ENCODE results near the gene KCTD18. TPM values are rescaled to one million over a fixed set of nuclear protein-coding genes. Genes with fewer than 3 reads are reported as not detected.

The KCTD18 gene
- total and polyA plus RNA-seq, 4 donors, result 4.4 to 7.9 (median 6.5) TPM

DNA sequence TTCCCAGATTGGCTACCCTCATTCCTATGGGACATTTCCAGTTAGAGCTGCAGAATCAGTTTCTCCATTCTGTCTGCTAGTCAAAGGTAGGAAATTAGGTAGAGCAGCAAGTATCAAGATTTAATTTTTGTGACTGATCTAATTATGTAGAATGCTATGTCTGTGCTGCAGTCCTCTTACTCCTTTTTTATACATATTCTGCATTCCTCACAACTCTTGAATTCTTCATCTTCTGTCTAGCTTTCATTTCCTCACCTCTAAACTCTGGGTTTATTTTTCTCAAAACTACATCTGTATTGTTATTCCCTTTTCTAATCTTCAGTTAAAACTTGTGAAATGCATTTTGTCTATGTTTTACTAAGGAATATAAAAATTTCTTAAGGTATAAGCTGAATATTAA lies 24.7 kb upstream of the KCTD18 start:
- DNase-seq (ENCODE audit: low spot score), result no peak
- H3K4me1 ChIP-seq (ENCODE audit: control insufficient read depth in 4 of 4, insufficient read depth in 4 of 4, low read length in 3 of 4), result no peaks in the 10 kb centered on the region

GRCh38 chr2:200533754-200534153 lies 23.9 kb upstream of the KCTD18 start:
- H3K4me3 ChIP-seq (ENCODE audit: low read depth in 1 of 3, low read length in 3 of 3), result no peak overlapping the region
- no peaks in the 10 kb centered on the region for H3K4me1 ChIP-seq (ENCODE audit: control insufficient read depth in 4 of 4, insufficient read depth in 4 of 4, low read length in 3 of 4)
- TF ChIP-seq EGR1 (IDR thresholded peaks at IDR 0.05; ENCODE audit: low read depth in 2 of 2), result no peak
- TF ChIP-seq, protein P1, sequence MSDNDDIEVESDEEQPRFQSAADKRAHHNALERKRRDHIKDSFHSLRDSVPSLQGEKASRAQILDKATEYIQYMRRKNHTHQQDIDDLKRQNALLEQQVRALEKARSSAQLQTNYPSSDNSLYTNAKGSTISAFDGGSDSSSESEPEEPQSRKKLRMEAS (IDR thresholded peaks at IDR 0.05), result no peak
- TF ChIP-seq RAD21 (IDR thresholded peaks at IDR 0.05), result no peak
- TF ChIP-seq HNF4A (conservative IDR thresholded peaks at IDR 0.05), result no peak
- no peak for TF ChIP-seq FOXA2 (IDR thresholded peaks at IDR 0.05)
- H3K27me3 ChIP-seq (ENCODE audit: control insufficient read depth in 4 of 4, insufficient read depth in 4 of 4, low read length in 3 of 4), result no peaks in the 10 kb centered on the region
- H3K27ac ChIP-seq (ENCODE audit: low read depth in 1 of 2, low read length in 2 of 2), result no peak overlapping the region
- peaks cover 0 to 2% (median 0%) of the 10 kb centered on the region in 4 donors for H3K36me3 ChIP-seq (ENCODE audit: control insufficient read depth in 4 of 4, insufficient read depth in 3 of 4, low read depth in 1 of 4, low read length in 3 of 4)
- no peaks in the 10 kb centered on the region for H3K9me3 ChIP-seq (ENCODE audit: control insufficient read depth in 4 of 4, low read length in 3 of 4)
- no peak overlapping the region for H3K9ac ChIP-seq (ENCODE audit: low read depth in 1 of 2, low read length in 2 of 2)
- WGBS, result 87% methylated on average over 2 of the region's 2 CpGs
- no peak for DNase-seq (ENCODE audit: low spot score)

More for the DNA sequence above, 24.7 kb upstream of the KCTD18 start:
- Histone ChIP-seq H3K4me3 (ENCODE audit: low read depth in 1 of 3, low read length in 3 of 3) (no peak overlapping the region), H3K27ac (ENCODE audit: low read depth in 1 of 2, low read length in 2 of 2) (no peak overlapping the region), H3K36me3 (ENCODE audit: control insufficient read depth in 4 of 4, insufficient read depth in 3 of 4, low read depth in 1 of 4, low read length in 3 of 4) (peaks cover 0 to 2% (median 0%) of the 10 kb centered on the region in 4 donors), H3K9ac (ENCODE audit: low read depth in 1 of 2, low read length in 2 of 2) (no peak overlapping the region), H3K9me3 (ENCODE audit: control insufficient read depth in 4 of 4, low read length in 3 of 4) (no peaks in the 10 kb centered on the region), H3K27me3 (ENCODE audit: control insufficient read depth in 4 of 4, insufficient read depth in 4 of 4, low read length in 3 of 4) (no peaks in the 10 kb centered on the region)
- TF ChIP-seq TAF1 (conservative IDR thresholded peaks at IDR 0.05) (no peak), HNF4A (conservative IDR thresholded peaks at IDR 0.05) (no peak), RXRA (IDR thresholded peaks at IDR 0.05) (no peak), SP1 (IDR thresholded peaks at IDR 0.05) (no peak), GABPA (IDR thresholded peaks at IDR 0.05 in 1 of 2, conservative IDR thresholded peaks at IDR 0.05 in 1 of 2) (no peak), RAD21 (IDR thresholded peaks at IDR 0.05) (no peak)
- TF ChIP-seq, protein P1 (IDR thresholded peaks at IDR 0.05), result no peak

DNA sequence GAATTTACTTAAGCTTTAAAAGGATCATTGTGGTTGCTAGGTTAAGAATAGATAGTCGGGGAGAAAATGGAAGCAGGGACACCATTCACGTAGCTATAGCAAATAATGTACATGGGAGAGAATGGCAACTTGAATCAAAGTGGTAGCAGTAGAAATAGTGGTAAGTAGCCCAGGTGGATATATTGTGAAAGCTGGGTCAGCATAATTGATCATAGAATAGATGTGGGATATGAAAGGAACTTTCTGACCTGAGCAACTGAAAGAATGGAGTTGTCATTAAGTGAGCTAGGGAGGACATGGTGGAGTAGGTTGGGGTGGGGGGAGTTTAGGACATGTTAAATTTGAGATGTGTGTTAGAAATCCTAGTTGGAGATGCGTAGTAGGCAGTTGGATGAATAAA lies 18.4 kb upstream of the KCTD18 start:
- Histone ChIP-seq H3K9me3 (ENCODE audit: control insufficient read depth in 4 of 4, low read length in 3 of 4) (no peaks in the 10 kb centered on the region), H3K27ac (ENCODE audit: low read depth in 1 of 2, low read length in 2 of 2) (no peak overlapping the region), H3K36me3 (ENCODE audit: control insufficient read depth in 4 of 4, insufficient read depth in 3 of 4, low read depth in 1 of 4, low read length in 3 of 4) (no peaks in the 10 kb centered on the region), H3K27me3 (ENCODE audit: control insufficient read depth in 4 of 4, insufficient read depth in 4 of 4, low read length in 3 of 4) (no peaks in the 10 kb centered on the region), H3K9ac (ENCODE audit: low read depth in 1 of 2, low read length in 2 of 2) (no peak overlapping the region), H3K4me1 (ENCODE audit: control insufficient read depth in 4 of 4, insufficient read depth in 4 of 4, low read length in 3 of 4) (peaks cover 0 to 17% (median 10%) of the 10 kb centered on the region in 4 donors), H3K4me3 (ENCODE audit: low read depth in 1 of 3, low read length in 3 of 3) (no peak overlapping the region)
- WGBS, result 68% methylated on average over 3 of the region's 3 CpGs
- no peak for DNase-seq (ENCODE audit: low spot score)
- TF ChIP-seq FOXA2 (IDR thresholded peaks at IDR 0.05) (no peak), CTCF (IDR thresholded peaks at IDR 0.05; ENCODE audit: low read depth, low read length, missing input control) (no peak), SP1 (IDR thresholded peaks at IDR 0.05) (no peak), NR2F2 (IDR thresholded peaks at IDR 0.05) (no peak), YY1 (IDR thresholded peaks at IDR 0.05) (no peak), EGR1 (IDR thresholded peaks at IDR 0.05; ENCODE audit: low read depth in 2 of 2) (no peak), JUND (IDR thresholded peaks at IDR 0.05) (no peak), ATF3 (IDR thresholded peaks at IDR 0.05) (no peak)
- TF ChIP-seq, protein P1 (IDR thresholded peaks at IDR 0.05), result no peak
